Effector memory CD4-positive, alpha-beta T cell (primary cell): ENCODE measurements around the gene DCLK2.

Source experiments
- DNase-seq, 3 donors: peaks; one replicate each; pipeline ENCODE4 v3.0.0-alpha.2; 2020
- H3K27ac ChIP-seq: 2 replicates; pipeline ENCODE4 v1.7.0; 2013; ENCODE audit warnings: mild to moderate bottlenecking, low read length, moderate library complexity; ENCODE audit not compliant: insufficient read depth, poor library complexity, severe bottlenecking
- H3K27me3 ChIP-seq: replicated peaks from 2 replicates; pipeline ENCODE4 v1.7.0; 2013; ENCODE audit warnings: mild to moderate bottlenecking, low read length; ENCODE audit not compliant: insufficient read depth, control insufficient read depth, poor library complexity, severe bottlenecking
- H3K36me3 ChIP-seq: 2 replicates; pipeline ENCODE4 v1.7.0; 2013; ENCODE audit warnings: mild to moderate bottlenecking, low read length, moderate library complexity; ENCODE audit not compliant: control insufficient read depth, insufficient read depth
- H3K4me1 ChIP-seq: 2 replicates; pipeline ENCODE4 v1.7.0; 2013; ENCODE audit warnings: low read length, mild to moderate bottlenecking; ENCODE audit not compliant: control insufficient read depth, insufficient read depth, poor library complexity, severe bottlenecking
- H3K4me3 ChIP-seq: 2 replicates; pipeline ENCODE4 v1.7.0; 2013; ENCODE audit warnings: low read length, low read depth, mild to moderate bottlenecking; ENCODE audit not compliant: insufficient read depth, poor library complexity, severe bottlenecking
- H3K9me3 ChIP-seq: 2 replicates; pipeline ENCODE4 v1.7.0; 2013; ENCODE audit warnings: mild to moderate bottlenecking, low read length, moderate library complexity; ENCODE audit not compliant: control insufficient read depth

The DCLK2 gene

GRCh38 chr4:150209140-150209829, 131.0 kb downstream of the DCLK2 start:
- H3K4me3 ChIP-seq: no peak overlapping the region
- no peaks in the 10 kb centered on the region for H3K9me3 ChIP-seq
- H3K36me3 ChIP-seq: no peaks in the 10 kb centered on the region
- H3K4me1 ChIP-seq: no peaks in the 10 kb centered on the region
- DNase-seq: no peak
- H3K27ac ChIP-seq: no peak overlapping the region
- H3K27me3 ChIP-seq: no peaks in the 10 kb centered on the region

GRCh38 chr4:150211016-150211415, 132.8 kb downstream of the DCLK2 start:
- no peaks in the 10 kb centered on the region for H3K27me3 ChIP-seq
- no peaks in the 10 kb centered on the region for H3K36me3 ChIP-seq
- no peak for DNase-seq
- H3K9me3 ChIP-seq: no peaks in the 10 kb centered on the region
- no peak overlapping the region for H3K27ac ChIP-seq
- no peaks in the 10 kb centered on the region for H3K4me1 ChIP-seq
- H3K4me3 ChIP-seq: no peak overlapping the region

GRCh38 chr4:150211799-150212445, 133.7 kb downstream of the DCLK2 start:
- Histone ChIP-seq H3K36me3 (no peaks in the 10 kb centered on the region), H3K4me3 (no peak overlapping the region), H3K9me3 (no peaks in the 10 kb centered on the region), H3K27ac (no peak overlapping the region), H3K4me1 (no peaks in the 10 kb centered on the region), H3K27me3 (no peaks in the 10 kb centered on the region)
- no peak for DNase-seq

- H3K9me3 ChIP-seq: no peaks in the 10 kb centered on the region
- DNase-seq: no peak
- H3K4me3 ChIP-seq: no peak overlapping the region
- H3K4me1 ChIP-seq: no peaks in the 10 kb centered on the region
- no peaks in the 10 kb centered on the region for H3K27me3 ChIP-seq
- H3K36me3 ChIP-seq: no peaks in the 10 kb centered on the region
- H3K27ac ChIP-seq: no peak overlapping the region
Measured at GRCh38 chr4:150212485-150212884, 134.2 kb downstream of the DCLK2 start.

- Histone ChIP-seq H3K9me3 (no peaks in the 10 kb centered on the region), H3K27ac (no peak overlapping the region), H3K27me3 (no peaks in the 10 kb centered on the region), H3K36me3 (no peaks in the 10 kb centered on the region), H3K4me1 (no peaks in the 10 kb centered on the region), H3K4me3 (no peak overlapping the region)
- DNase-seq: no peak
Measured at GRCh38 chr4:150212927-150213326, 134.7 kb downstream of the DCLK2 start.

DNA sequence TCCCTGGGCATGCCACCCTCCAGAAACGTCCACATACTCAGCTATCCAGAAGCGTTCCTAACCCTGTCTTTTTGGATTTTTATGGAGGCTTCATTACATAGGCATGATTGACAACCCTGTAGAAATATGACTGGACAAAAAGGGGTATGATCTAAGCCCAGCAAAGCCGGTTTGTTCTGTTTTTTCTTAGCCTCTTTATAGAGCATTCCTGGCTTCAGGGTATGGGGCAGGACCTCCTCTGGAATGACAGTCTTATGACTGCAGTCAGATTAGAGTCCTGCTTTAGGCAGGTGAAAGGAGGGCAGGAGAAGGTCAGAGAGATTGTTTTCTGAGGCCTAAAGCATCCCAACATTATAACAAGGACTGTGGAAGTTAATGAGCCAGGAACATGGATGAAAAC, 137.4 kb downstream of the DCLK2 start:
- H3K36me3 ChIP-seq: no peaks in the 10 kb centered on the region
- H3K4me1 ChIP-seq: no peaks in the 10 kb centered on the region
- no peaks in the 10 kb centered on the region for H3K9me3 ChIP-seq
- H3K27ac ChIP-seq: no peak overlapping the region
- DNase-seq: no peak
- H3K4me3 ChIP-seq: no peak overlapping the region
- no peaks in the 10 kb centered on the region for H3K27me3 ChIP-seq

DNA sequence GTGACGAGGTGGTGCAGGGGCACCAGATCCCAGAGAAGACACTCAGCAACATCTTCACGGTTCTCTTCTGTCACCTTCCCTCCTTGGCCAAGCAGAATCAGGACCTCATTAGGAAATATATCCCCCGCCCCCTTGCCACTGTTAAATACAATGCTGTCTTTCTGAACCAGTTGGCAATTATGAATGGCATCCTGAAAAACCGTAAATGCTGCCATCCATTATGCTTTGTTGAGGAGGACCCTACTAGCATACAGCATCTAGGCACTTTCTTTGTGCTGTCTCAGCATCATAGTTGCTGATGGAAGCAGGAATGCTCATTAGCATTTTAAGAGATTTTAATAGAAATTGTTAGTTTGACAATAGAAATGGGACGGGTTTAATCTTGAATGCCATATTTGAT, 138.5 kb downstream of the DCLK2 start:
- H3K36me3 ChIP-seq: no peaks in the 10 kb centered on the region
- H3K9me3 ChIP-seq: no peaks in the 10 kb centered on the region
- H3K4me3 ChIP-seq: no peak overlapping the region
- H3K27ac ChIP-seq: no peak overlapping the region
- no peaks in the 10 kb centered on the region for H3K4me1 ChIP-seq
- no peak for DNase-seq
- no peaks in the 10 kb centered on the region for H3K27me3 ChIP-seq

DNA sequence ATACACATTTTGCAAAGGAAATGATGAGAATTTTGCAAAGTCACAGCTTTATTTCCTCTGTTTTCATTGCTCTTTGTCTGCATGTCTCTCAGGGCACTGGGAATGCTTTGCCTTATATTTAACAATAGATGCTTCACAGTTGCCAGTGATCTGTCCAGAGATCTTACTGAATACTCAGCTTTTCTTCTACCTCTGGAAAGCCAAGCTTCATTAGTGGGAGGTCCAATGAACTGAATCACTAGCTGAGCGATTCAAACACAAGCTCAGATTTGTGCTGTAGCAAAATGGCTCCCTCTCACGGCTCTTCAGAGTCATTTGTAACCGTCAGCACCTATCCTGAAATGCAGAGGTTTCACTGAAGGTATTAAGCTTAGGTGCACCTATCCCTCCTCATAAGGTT, 138.9 kb downstream of the DCLK2 start:
- Histone ChIP-seq H3K4me1 (no peaks in the 10 kb centered on the region), H3K4me3 (no peak overlapping the region), H3K27me3 (no peaks in the 10 kb centered on the region), H3K27ac (no peak overlapping the region), H3K9me3 (no peaks in the 10 kb centered on the region), H3K36me3 (no peaks in the 10 kb centered on the region)
- DNase-seq: no peak

DNA sequence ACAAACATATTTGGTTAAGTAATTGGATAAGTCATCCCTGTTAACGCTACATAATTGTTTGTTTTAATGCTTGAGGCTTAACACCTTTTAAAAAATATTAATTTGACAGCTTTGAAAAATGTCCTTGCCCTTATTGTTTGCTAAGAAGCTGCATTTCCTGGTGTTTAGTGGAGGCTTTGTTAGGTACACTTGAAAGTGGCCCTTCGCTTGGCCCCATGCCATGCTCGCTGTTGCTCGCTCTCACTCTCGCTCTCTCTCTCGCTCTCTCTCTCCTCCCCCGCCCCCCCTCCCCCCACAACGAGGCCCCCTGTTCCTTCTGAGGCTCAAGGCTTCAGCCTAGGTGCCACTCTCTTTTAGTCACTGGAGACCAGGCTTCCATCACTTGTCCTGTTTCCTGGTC, 139.6 kb downstream of the DCLK2 start:
- Histone ChIP-seq H3K4me3 (no peak overlapping the region), H3K9me3 (no peaks in the 10 kb centered on the region)

DNA sequence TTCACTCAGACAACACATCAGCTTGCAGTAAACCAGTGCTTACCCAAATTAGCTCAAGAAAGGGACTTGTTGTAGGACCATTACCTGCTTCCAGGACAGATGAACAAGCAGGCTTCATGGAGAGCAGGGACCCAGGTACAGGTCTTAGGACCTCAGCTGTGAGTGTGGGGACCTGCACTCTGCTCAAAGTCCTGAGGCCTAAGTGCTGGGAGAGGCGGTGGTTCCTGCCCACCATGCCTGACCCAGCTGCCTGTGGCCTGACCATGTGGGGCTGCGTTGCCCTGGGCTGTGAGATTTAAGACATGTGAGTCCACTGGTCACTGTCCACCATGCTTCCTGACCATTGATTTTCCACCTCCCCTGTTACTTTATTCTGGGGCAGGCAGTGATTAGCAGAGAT, 140.2 kb downstream of the DCLK2 start:
- Histone ChIP-seq H3K27ac (no peak overlapping the region), H3K9me3 (no peaks in the 10 kb centered on the region), H3K4me3 (no peak overlapping the region), H3K4me1 (no peaks in the 10 kb centered on the region), H3K36me3 (no peaks in the 10 kb centered on the region), H3K27me3 (no peaks in the 10 kb centered on the region)
- DNase-seq: no peak

More for the DNA sequence above, 139.6 kb downstream of the DCLK2 start:
- H3K36me3 ChIP-seq: no peaks in the 10 kb centered on the region
- no peaks in the 10 kb centered on the region for H3K27me3 ChIP-seq
- H3K27ac ChIP-seq: no peak overlapping the region
- no peak for DNase-seq
- no peaks in the 10 kb centered on the region for H3K4me1 ChIP-seq
